ENCODE measurements around the gene CARMIL3.

DNA sequence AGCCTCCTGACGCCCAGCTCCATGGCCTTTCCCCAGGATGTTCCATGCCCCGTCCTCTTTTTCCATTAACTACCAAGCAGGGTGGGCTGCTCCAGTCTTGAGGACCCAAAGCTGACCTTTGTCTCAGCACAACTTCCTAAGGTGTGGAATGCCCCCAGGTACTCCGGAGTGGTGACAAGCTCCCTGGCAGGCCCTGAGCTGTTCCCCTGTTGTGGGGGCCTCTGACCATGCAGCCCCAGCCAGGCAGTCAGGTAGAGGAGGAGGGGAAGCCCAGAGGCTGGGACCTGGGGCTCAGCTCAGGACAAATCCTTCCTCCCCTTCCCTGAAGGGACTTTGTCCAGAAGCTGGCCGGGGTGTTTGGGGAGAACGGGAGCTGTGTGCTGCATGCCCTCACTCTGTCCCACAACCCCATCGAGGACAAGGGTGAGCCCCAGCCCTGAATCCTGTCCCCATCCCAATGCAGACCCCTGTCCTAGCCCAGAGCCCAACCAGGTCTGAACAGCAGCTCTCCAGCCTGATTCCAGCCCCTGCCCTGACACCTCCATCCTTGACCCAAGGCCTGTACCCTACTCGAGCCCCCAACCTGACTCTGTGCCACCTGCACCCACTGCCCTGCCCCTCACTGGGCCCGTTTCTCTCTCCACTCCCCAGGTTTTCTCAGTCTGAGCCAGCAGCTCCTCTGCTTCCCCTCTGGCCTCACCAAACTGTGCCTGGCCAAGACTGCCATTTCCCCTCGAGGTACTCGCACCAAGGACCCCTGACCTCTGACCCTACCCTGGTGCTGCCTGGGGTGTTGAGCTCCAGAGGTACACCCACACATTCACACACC, 4.4 kb downstream of the CARMIL3 start:
- no peak for TF ChIP-seq ISL1 (CRISPR knock-in tag; IDR thresholded peaks at IDR 0.05)
- TF ChIP-seq SNAI2 (CRISPR knock-in tag; IDR thresholded peaks at IDR 0.05): no peak
- no peak for TF ChIP-seq CSDC2 (CRISPR knock-in tag; IDR thresholded peaks at IDR 0.05)
- TF ChIP-seq, protein P1, sequence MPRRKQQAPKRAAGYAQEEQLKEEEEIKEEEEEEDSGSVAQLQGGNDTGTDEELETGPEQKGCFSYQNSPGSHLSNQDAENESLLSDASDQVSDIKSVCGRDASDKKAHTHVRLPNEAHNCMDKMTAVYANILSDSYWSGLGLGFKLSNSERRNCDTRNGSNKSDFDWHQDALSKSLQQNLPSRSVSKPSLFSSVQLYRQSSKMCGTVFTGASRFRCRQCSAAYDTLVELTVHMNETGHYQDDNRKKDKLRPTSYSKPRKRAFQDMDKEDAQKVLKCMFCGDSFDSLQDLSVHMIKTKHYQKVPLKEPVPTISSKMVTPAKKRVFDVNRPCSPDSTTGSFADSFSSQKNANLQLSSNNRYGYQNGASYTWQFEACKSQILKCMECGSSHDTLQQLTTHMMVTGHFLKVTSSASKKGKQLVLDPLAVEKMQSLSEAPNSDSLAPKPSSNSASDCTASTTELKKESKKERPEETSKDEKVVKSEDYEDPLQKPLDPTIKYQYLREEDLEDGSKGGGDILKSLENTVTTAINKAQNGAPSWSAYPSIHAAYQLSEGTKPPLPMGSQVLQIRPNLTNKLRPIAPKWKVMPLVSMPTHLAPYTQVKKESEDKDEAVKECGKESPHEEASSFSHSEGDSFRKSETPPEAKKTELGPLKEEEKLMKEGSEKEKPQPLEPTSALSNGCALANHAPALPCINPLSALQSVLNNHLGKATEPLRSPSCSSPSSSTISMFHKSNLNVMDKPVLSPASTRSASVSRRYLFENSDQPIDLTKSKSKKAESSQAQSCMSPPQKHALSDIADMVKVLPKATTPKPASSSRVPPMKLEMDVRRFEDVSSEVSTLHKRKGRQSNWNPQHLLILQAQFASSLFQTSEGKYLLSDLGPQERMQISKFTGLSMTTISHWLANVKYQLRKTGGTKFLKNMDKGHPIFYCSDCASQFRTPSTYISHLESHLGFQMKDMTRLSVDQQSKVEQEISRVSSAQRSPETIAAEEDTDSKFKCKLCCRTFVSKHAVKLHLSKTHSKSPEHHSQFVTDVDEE (CRISPR knock-in tag; IDR thresholded peaks at IDR 0.05): no peak
- no peak for TF ChIP-seq ZFP30 (CRISPR knock-in tag; IDR thresholded peaks at IDR 0.05)
- TF ChIP-seq, protein P2, sequence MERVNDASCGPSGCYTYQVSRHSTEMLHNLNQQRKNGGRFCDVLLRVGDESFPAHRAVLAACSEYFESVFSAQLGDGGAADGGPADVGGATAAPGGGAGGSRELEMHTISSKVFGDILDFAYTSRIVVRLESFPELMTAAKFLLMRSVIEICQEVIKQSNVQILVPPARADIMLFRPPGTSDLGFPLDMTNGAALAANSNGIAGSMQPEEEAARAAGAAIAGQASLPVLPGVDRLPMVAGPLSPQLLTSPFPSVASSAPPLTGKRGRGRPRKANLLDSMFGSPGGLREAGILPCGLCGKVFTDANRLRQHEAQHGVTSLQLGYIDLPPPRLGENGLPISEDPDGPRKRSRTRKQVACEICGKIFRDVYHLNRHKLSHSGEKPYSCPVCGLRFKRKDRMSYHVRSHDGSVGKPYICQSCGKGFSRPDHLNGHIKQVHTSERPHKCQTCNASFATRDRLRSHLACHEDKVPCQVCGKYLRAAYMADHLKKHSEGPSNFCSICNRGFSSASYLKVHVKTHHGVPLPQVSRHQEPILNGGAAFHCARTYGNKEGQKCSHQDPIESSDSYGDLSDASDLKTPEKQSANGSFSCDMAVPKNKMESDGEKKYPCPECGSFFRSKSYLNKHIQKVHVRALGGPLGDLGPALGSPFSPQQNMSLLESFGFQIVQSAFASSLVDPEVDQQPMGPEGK (CRISPR knock-in tag; IDR thresholded peaks at IDR 0.05; ENCODE audit: borderline replicate concordance): no peak
- no peak for TF ChIP-seq ARNTL (CRISPR knock-in tag; IDR thresholded peaks at IDR 0.05; ENCODE audit: borderline replicate concordance, low read depth)
- TF ChIP-seq ZC3H10 (CRISPR knock-in tag; IDR thresholded peaks at IDR 0.05): no peak
- TF ChIP-seq ZFP3 (CRISPR knock-in tag; IDR thresholded peaks at IDR 0.05): no peak

Data from SK-N-SH treated with all-trans-retinoic acid at 6 μM for 48 hours (cell line).